Stimulated activated CD8-positive, alpha-beta memory T cell treated with anti-CD3 and anti-CD28 coated beads, Interleukin-2, amount 100 ng/mL, for 1 hour (primary cell): ENCODE results near the gene SOHLH1.

ENCODE experiments used
- DNase-seq, 2 donors: peaks; one replicate each; pipeline ENCODE4 v3.0.0-alpha.2; 2020; ENCODE audit warnings: low read depth in 2 of 2

Gene SOHLH1

DNA sequence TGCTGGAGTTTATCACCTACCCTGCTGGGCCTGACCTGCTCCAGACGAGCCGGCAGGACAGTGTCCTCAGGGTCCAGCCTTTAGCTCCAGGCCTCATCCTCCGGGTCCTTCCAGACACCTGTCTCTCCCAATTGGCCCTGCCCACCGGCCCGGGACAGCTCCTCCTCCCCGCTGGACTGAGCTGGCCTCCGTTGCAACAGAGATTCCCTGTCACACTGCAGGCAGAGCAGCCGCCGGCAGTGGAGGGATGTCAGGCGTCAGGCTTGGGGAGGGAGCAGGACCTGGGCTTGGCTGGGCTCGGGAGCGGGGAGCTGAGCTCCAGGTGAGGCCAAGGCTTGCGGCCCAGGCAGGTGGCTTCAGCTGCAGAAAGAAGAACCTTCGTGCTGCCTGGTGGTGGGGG lies 4.4 kb upstream of the SOHLH1 start:
- DNase-seq = no peak

DNA sequence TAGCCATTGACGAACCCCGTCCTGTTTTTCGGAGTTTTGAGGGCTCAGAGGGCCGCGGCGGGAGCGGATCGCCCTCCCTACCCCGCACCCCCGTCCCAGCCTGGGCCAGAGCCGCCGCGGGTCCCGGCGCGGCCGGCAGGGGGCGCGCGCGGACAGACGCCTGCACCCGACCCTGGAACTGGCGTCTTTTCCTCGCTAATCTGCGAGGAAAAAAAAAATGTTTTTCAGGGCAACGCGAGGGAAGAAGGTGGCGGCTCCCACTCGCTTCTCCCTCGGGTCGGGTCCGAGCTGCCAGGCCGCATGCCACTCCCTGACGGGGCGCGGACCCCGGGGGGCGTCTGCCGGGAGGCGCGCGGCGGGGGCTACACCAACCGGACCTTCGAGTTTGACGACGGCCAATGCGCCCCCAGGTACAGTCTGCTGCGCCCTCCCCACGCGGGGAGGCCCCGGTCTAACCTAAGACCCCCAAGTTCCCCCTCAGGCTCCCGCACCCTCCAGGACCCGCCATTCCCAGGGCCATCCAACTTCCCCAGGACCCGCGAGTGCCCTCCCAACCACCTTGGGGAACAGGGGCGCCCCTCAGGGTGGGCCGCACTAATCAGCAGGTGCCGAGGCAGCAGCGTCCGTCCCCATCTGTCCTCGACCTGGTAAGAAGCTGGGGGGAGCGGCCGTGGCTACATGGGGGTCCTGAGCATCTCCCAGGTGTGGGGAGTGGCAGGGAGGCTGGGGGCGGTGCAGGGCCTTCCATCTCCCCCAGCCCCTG lies 2.9 kb upstream of the SOHLH1 start, which contains the start of gene KCNT1:
TSS of gene KCNT1 (plus strand) at position 227 of the 763 bp plus-strand sequence. CDS start at position 301, 74 bp downstream.
- peak; percentile 26 for DNase-seq

DNA sequence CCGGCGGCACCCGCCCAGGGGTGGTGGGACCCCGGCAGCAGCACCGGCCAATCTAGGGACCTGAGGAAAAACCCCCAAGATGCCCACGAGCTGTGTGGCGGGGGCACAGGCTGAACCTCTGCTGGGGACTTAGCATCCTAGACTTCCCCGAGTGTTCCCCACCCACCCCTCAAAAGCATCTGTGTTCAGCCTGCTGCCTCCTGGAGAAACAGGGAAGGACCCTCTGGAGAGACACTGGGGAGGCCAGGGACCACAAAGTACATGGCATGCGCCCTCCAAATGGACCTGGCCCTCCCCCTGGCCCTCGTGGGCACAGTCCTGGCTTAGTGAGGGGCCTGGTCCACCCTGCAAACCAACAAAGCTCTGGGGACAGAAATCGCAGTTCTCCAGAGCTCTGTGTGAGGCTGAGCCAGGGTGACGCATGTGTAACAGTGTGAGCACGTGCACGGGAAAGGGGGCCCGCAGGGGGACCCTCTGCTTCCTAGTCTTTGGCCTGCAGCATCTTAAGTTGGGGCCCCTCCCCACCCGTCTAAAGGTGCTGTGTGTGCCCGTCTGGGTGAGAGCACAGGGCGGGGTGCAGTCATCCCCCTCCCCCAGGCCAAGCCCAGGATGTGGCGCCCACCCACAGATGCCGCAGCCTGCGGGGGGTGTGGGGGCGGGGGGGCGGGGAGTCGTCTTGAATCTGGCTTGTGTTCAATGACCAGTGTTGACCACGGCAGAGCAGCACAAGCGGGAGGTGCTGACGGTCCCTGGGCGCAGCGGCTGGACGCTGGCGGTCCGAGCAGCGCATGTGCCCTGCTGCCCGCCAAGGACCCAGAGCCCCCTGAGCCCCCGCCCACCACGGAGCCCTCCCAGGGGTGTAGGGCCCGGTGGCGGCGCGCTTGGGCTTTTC lies 2.0 kb upstream of the SOHLH1 start:
- no peak for DNase-seq

DNA sequence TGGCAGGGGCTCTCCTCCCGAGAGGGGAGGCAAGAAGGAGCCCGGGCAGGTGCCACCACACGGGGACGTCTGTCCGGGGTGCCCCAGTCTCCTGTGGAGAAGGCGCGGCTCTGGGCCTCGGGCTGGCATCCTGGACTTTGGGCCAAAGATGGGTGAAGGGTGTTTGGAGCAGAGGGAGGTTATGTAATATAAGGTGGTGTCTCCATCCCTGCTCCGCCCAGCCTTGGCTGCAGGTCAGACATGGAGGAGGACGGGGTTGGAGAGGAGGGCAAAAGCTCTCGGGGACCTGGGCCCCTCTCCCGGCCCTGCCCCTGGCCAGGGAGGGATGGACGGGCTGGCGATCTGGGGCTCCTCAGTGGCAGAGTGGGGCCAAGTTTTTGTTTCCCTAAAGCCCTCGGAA lies 1.2 kb upstream of the SOHLH1 start:
- no peak for DNase-seq

DNA sequence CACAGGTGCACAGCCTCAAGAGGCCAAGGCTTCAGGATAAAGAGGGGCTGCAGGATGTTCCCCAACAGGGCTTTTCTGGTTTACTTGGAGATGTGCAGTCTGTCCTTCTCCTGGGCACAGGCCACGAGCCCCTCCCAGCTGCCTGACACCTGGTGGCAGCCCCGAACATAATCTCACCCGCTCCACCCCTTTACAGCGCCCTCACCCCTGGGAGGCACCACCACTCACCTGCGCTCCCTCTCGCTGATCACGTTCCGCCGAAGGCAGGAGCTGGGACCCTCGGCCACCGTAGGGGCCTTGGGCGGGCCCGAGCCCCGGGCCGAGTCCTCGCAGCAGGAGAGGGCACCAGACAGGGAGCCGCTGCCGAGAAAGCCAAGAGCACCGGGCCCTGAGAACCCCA lies 514 bp downstream of the SOHLH1 start:
- DNase-seq = no peak

DNA sequence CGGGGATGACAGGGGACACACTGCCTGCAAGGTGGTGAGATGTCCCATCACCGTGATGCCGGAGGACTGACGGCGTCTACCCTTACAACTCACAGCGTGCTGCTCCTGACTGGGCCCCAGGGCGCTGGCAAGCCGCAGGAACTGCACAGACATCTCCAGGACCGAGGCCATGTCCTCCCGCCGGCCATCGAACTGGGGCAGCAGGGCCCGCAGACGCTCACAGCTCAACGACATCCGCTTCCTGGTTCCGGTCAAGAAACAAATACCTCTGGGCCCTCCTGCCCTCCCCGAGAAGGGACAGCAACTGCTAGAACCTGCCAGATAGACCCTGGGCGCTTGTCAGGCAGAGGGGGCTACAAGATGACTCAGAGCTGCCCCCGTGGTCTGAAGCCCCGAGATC lies 1.0 kb downstream of the SOHLH1 start:
- no peak for DNase-seq

DNA sequence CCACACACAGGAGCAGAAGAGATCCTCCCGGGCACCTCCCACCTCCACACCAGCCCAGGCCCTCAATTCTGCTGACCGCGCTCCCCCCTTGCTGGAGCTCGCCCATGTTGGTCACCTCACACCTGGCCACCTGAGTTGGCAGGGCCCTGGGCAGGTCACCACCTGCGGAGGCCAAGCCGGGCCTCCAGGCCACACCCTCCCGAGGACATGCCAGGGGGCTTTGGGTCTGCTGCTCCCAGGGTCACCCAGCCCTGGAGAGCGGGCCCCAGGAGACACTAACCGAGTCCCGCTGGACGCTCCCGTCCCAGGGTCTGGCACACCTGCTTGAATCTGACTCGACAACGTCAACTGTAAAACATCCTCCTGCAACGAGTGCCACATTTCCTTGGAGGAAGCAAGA lies 2.1 kb downstream of the SOHLH1 start:
- no peak for DNase-seq

DNA sequence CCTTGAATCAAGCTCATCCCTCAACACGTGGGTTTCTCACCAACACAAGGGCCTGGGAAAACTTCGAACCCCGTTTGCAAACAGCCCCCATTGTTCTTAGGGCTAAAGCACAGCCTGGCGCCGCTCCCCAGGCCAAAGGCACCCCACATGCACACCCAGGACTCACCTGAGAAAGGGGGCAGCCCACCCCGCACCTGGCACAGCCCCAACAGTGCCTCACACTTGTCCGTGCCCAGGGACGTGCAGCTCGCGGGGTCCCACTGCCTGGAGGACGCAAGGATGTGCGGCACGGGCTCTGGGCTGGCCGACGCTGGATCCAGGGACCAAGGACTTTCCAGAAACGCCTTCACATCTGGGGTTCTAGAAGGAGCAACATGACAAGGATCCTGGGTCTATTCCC lies 2.8 kb downstream of the SOHLH1 start:
- DNase-seq = no peak

DNA sequence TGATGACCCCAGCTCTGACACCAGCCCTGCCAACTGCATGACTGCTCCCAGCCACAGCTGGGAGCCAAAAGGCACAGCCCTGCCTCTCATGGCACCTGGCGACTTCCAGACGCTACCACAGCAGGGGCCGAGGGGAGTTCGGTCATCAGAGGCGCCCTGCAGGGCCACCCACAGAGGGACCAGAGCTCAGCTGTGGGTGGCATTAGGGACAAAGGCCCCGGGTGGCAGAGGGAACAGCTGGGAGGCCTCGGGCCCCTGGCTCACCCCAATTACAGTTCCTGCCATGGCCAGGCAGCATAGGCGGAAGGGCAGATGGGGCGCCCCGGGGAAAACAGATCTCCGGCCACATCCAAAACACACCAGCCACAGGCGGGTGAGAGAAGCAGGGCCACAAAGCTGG lies 3.6 kb downstream of the SOHLH1 start:
- no peak for DNase-seq

DNA sequence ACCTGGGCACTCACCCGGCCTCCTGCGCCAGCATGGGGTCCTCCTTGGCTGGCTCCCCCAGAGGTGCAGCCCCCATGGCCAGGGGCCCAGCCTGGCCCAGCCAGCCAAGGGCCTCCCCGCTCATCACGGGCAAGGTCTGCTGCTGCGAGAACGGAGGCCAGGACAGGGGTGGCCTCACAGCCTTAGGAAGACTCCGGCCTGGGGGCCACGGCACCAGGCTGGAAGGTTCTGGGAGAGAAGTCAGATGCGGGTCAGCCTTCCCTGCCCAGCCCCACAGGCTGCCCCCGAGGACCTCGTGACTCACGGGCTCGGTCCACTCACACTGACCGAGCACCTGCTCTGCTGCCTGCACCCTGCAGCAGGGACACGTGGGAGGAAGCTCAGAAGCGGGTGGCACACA lies 4.2 kb downstream of the SOHLH1 start:
- DNase-seq = no peak

DNA sequence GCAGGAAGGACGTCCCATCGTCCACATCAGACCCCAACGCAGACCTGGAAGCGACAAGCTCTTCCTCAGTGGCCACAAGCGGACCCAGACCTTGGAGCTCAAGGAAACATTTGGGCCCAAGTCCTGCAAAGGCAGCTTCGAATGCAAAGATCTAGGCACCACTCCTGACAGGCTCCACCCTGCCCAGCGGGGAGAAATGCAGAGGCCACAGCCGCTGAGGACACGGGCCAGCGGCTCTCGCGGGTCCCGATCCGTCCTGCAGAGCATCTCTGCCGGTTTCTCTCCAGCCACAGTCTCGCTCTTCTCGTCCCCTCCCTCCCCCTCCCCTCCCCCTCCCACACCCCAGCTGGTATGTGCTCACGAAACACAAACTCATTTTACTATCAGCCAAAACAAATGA lies 4.9 kb downstream of the SOHLH1 start:
- no peak for DNase-seq

DNA sequence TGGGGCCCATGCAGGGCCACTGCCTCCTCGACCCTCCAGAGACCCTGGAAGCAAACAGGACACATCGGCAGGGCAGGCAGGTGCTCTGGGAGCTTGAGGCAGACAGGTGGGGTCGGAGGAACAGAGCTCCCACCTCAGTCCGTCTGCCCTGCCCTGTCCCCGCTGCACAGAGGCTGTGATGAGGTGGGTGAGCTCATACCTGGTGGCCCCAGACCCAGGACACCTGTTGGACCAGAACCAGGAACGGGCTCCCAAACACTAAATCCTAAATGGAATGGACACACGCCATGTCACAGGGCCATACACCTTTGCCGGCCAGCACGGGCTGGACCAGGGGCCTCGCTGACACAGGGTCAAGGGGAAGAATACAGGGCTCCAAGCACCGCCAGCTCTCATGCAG lies 5.5 kb downstream of the SOHLH1 start:
- DNase-seq = no peak

DNA sequence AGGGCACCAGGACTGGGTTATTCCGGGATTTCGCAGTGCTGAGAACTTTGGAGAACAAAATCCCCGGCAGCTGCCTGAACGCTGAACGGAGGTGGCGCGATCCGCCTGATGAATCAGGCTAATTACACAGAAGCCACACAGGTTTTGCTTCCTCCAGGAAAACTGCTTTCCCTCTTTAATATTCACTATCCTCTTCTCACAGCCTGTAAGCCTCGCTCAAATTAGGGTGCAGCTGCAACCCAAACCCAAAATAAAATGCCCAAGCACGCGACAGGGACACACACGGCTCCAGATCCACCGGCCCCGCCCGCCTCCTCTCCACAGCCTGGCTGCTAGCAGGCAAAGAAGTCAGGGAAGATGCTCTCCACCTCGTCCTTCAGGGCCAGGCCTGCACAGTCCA lies 6.0 kb downstream of the SOHLH1 start:
- DNase-seq = no peak

DNA sequence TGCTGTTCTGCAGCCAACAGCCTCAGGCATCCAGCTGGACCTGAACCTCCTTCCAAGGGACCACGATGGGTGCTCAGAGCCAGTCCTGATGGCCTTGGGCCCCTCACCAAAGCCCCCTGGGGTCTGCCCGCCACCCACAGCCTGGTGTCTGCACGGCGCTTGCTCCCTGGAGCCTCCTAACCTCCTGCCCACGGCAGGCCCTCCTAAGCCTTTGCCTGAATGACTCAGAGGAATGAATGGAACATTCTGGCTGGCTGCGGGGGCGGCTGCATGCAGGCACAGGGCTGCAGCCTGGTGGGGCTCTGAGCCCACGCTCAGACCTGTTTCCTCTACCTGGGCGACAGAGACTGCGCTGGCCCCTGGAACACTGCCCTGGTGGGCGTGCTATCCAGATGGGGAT lies 6.9 kb downstream of the SOHLH1 start:
- no peak for DNase-seq

DNA sequence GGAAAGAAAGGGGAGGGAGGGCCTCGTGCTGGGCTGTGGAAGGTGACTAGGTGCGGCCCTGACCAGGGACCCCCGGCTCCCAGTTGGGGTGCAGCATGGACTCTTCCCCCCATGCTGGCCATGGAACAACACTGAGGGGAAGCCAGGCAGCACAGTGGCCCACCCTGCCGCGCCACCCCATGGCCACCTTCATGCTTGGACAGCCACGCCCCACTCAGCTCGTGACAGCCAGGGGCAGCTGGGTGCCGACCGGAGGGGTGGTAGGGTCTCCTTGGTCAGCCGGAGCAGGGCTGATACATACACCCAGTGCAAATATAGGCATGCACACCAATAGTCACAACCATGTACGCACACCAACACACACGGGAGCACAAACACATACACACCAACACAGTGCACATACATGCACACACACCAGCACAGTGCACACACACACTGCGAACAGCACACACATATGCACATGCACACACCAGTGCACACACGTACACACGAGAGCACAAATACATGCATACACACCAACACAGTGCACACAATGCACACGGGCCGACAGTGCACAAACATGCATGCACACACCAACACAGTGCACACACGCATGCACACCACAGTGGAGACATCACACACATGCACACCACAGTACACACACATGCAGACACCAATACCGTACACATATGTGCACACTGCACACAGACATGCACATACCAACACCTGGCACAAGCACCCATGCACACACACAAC lies 8.3 kb downstream of the SOHLH1 start:
- no peak for DNase-seq

DNA sequence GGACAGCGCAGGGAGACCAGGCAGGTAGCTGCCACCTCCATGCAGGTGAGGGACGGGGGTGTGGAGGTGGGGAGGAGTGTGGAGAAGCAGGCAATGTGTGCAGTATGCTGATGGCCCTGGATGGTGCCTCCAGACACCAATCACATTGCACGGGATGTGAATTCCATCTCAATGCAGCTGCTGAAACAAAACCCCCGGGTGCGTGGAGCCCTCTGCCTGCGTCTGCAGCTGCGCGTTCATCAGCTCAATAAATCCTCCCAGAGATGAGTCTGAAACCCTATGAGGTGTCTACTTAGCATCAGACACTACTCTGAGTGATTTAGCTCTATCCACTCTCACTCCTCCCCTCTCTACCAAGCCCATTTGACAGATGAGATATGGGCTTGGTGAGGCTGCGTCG lies 10.3 kb downstream of the SOHLH1 start:
- no peak for DNase-seq

DNA sequence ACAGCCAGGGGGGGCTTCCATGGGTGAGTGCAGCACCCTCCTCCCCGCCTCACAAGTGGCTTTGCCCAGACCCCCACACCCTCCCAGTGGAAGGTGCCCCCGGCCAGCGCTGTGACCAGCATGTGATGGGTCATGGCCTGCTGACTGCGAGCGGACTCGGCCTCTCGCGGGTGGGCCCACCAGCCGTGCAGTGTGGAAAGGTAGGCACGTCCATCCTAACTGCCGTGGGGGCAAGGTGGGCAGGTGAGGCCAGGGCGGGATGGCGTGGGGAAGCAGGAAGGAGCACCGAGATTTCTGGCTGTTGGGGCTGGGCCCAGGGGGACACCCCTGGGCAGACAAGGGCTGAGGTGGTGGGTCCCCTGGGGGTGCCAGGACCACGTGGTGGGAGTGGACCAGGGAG lies 12.1 kb downstream of the SOHLH1 start:
- no peak for DNase-seq

DNA sequence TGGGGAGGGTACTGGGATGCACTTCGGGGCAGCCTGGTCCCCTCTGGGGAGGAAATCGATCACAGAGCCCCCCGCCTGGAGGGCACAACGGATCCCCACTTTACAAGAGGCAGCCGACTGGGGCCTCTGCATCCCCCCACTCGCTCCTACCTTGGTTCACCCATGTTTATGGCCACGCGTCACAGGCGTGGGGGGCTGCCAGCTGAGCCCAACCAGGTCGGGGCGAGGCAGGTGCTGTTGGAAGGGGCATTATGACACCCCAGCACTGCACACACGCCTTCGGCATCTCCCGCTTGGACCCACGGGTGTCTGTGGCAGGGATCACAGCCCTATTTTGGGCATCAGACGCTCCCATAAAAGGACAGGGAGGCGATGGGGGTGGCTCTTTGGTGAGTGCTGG lies 14.6 kb downstream of the SOHLH1 start:
- DNase-seq = no peak

DNA sequence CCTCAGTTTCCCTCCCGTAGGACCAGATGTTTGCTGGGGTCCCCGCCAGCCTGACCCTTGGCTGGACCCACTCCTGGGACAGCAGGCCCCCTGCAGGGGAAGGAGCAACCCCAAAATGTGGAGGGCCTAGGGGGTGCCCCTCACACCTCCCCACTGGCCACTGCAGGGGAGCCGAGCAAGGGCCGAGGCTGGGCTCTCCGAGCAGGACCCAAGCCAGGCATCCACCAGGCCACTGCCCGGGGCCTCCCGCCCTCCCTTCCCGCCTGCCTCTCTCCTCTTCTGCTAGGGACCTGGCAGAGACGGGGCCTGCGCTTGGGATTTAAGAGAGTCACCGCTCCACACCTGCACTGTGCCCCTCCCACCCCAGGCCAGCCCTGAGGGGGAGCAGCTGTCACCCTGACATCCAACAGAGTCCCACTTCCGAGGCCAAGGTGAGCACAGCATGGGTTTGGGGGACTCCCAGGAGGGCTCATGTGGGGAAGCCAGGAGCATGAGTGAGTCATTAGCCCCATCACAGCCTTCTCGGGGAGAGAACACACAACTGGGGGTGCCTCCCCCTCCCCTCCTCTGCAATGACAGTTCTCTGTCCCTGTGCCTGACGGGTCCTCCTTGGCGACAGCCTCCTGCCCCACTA lies 15.8 kb downstream of the SOHLH1 start:
- no peak for DNase-seq

DNA sequence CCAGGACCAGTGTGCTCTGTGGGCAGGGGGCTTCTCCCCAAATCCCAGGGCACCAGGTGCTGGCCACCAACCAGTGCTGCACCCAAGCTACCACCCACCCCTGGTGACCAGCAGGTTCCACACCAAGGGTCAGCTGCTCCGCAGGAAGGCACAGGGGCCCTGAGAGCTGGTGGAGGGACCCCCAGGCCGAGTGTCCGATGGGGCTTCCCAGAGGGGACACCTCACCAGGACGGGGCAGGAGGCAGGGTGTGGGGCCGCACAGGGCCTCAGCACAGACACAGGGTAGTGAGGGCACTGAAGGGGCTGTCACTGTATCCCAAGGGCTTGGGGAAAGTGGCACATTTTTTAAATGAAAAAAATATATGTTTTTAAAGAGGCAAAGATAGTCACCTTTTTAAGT lies 18.1 kb downstream of the SOHLH1 start:
- DNase-seq = no peak

DNA sequence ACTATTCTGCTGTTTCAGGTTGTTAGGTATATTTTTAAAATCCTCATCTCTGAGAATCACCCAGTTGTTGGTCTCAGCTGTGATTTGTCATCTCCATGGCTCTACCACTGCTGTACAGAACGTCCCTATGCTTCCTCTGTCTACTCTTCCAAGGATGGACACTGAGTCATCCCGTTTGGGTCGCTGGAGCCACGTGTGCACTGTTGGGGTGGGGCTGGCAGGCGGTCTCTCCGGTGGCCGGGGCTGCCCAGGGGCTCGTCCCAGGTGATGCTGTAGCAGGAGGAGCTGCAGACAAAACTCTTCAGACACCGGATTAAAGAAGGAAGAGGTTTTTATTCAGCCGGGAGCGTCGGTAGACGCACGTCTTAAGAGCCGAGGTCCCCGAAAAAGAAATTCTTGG lies 19.2 kb downstream of the SOHLH1 start:
- no peak for DNase-seq
